Erythroblast (primary cell): Measurements from ENCODE around the gene KCNAB3.

ENCODE experiments used
- GATA1 ChIP-seq: IDR thresholded peaks from 2 replicates; pipeline ENCODE4 v1.6.1; 2011; ENCODE audit warnings: low read depth, mild to moderate bottlenecking, control low read depth, low read length, moderate library complexity
- POLR2A ChIP-seq: IDR thresholded peaks from 2 replicates; pipeline ENCODE4 v1.6.1; 2011; ENCODE audit warnings: mild to moderate bottlenecking, low read length

DNA sequence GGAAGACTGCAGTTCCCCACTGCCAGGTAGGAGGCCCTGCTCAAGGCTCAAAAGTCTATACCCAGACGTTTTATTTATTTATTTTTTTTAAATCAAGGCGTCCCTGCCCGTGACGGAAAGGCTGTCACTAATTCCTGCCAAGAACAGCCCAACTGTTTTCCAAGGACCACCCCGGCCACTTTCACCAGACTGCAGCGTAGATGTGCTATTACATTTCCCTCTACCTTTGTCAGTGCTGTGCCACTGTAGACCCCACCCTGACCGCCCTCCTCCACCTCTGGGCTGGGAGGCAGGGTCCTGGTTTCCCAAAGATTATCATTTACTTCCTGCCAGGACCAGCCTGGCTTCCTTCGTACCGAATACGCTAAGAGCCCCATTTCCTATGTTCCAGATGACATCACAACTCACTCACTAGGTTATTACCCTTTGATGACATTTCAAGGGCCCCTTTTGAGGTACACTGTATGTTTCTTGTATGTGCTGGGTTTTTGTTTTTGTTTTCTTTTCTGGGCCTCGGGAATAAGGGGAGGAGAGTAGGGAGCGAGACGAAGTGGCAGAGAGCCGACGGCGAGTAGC lies 7.3 kb downstream of the KCNAB3 start:
- no peak for TF ChIP-seq POLR2A
- TF ChIP-seq GATA1, result no peak
